HEK293 (cell line): ENCODE results near the gene ERAL1.

Experiments used
- CTCF ChIA-PET: fragments of 350-600 bp; formaldehyde crosslinking; extraction: SDS; loops from one replicate; lab custom pipeline; 2021; ENCODE audit warnings: antibody characterized with exemption; lab: Yijun Ruan, JAX
- POLR2A ChIA-PET: fragments of 300-600 bp; formaldehyde crosslinking; extraction: SDS; loops from one replicate; lab custom pipeline; 2020; ENCODE audit warnings: antibody characterized with exemption, inconsistent platforms; lab: Yijun Ruan, JAX
- H3K27ac ChIP-seq: fragments of 200-500 bp; sonication (Bioruptor generic); 2 replicates; pipeline ENCODE4 v1.5.1; 2014; ENCODE audit warnings: low read depth, low read length, control low read depth, inconsistent platforms; ENCODE audit errors: extremely low read depth
- H3K36me3 ChIP-seq, 2 experiments: fragments of 200-500 bp in 1 of 2; sonication (Bioruptor generic) in 1 of 2; 1 replicate in 1 of 2; 2 replicates in 1 of 2; pipeline ENCODE4 v1.5.1; 2014 to 2017; ENCODE audit warnings: inconsistent platforms in 2 of 2, low read length in 2 of 2; ENCODE audit not compliant: control insufficient read depth in 2 of 2, insufficient read depth in 1 of 2
- H3K4me1 ChIP-seq: fragments of 200-500 bp; sonication (Bioruptor generic); 2 replicates; pipeline ENCODE4 v1.5.1; 2014; ENCODE audit warnings: mild to moderate bottlenecking, low read length, inconsistent platforms; ENCODE audit not compliant: control insufficient read depth, insufficient read depth
- H3K4me3 ChIP-seq: 2 replicates; pipeline ENCODE4 v1.5.1; 2011; ENCODE audit warnings: low read depth, mild to moderate bottlenecking, control low read depth, low read length, moderate library complexity
- H3K9me3 ChIP-seq: fragments of 200-500 bp; sonication (Bioruptor generic); 2 replicates; pipeline ENCODE4 v1.5.1; 2014; ENCODE audit warnings: low read depth, low read length, inconsistent platforms; ENCODE audit not compliant: control insufficient read depth, insufficient read depth
- GLIS1 ChIP-seq: fragments of 450-650 bp; formaldehyde crosslinking; IDR thresholded peaks from 2 replicates; pipeline ENCODE4 v1.5.1; 2016; ENCODE audit warnings: missing biosample characterization, missing genetic modification characterization
- ZNF10 ChIP-seq: fragments of 450-650 bp; formaldehyde crosslinking; IDR thresholded peaks from 2 replicates; pipeline ENCODE4 v1.5.1; 2017; ENCODE audit warnings: missing biosample characterization, missing genetic modification characterization
- ZNF138 ChIP-seq: fragments of 450-650 bp; formaldehyde crosslinking; IDR thresholded peaks from 2 replicates; pipeline ENCODE4 v1.5.1; 2016; ENCODE audit warnings: missing biosample characterization, missing genetic modification characterization, borderline replicate concordance
- ZNF174 ChIP-seq: fragments of 450-650 bp; formaldehyde crosslinking; IDR thresholded peaks from 2 replicates; pipeline ENCODE4 v1.5.0; 2017; ENCODE audit warnings: missing biosample characterization, mild to moderate bottlenecking, missing genetic modification characterization
- ZNF350 ChIP-seq: fragments of 450-650 bp; formaldehyde crosslinking; IDR thresholded peaks from 2 replicates; pipeline ENCODE4 v1.5.0; 2017; ENCODE audit warnings: missing biosample characterization, mild to moderate bottlenecking, missing genetic modification characterization
- ZNF354C ChIP-seq: fragments of 450-650 bp; formaldehyde crosslinking; IDR thresholded peaks from 2 replicates; pipeline ENCODE4 v1.5.1; 2016; ENCODE audit warnings: missing biosample characterization, missing genetic modification characterization, low read depth, borderline replicate concordance
- ZNF48 ChIP-seq: fragments of 450-650 bp; formaldehyde crosslinking; IDR thresholded peaks from 2 replicates; pipeline ENCODE4 v1.5.1; 2016; ENCODE audit warnings: missing biosample characterization, missing genetic modification characterization
- ZNF600 ChIP-seq: fragments of 450-650 bp; formaldehyde crosslinking; IDR thresholded peaks from 2 replicates; pipeline ENCODE4 v1.5.1; 2016; ENCODE audit warnings: missing biosample characterization, missing genetic modification characterization
- ZNF626 ChIP-seq: fragments of 450-650 bp; sonication (Bioruptor Pico); formaldehyde crosslinking; IDR thresholded peaks from 2 replicates; pipeline ENCODE4 v1.5.1; 2018; ENCODE audit warnings: missing biosample characterization, missing genetic modification characterization, inconsistent platforms
- ZNF677 ChIP-seq: fragments of 450-650 bp; IDR thresholded peaks from 2 replicates; pipeline ENCODE4 v1.5.0; 2018; ENCODE audit warnings: missing biosample characterization, mild to moderate bottlenecking, missing genetic modification characterization, moderate library complexity
- ZSCAN23 ChIP-seq: fragments of 450-650 bp; formaldehyde crosslinking; IDR thresholded peaks from 2 replicates; pipeline ENCODE4 v1.5.1; 2016; ENCODE audit warnings: missing biosample characterization, missing genetic modification characterization
- TF ChIP-seq, protein P1 (sequence below): sonication (generic); formaldehyde crosslinking; IDR thresholded peaks from 2 replicates; pipeline ENCODE4 v1.8.1; 2022; ENCODE audit warnings: mild to moderate bottlenecking, moderate library complexity, missing genetic modification reagents
- TF ChIP-seq, protein P2 (sequence below): fragments of 450-650 bp; formaldehyde crosslinking; IDR thresholded peaks from 2 replicates; pipeline ENCODE4 v1.5.1; 2016; ENCODE audit warnings: missing biosample characterization, missing genetic modification characterization
- TF ChIP-seq, protein P3 (sequence below): fragments of 450-650 bp; formaldehyde crosslinking; IDR thresholded peaks from 2 replicates; pipeline ENCODE4 v1.5.1; 2017; ENCODE audit warnings: missing biosample characterization, missing genetic modification characterization

Gene ERAL1

DNA sequence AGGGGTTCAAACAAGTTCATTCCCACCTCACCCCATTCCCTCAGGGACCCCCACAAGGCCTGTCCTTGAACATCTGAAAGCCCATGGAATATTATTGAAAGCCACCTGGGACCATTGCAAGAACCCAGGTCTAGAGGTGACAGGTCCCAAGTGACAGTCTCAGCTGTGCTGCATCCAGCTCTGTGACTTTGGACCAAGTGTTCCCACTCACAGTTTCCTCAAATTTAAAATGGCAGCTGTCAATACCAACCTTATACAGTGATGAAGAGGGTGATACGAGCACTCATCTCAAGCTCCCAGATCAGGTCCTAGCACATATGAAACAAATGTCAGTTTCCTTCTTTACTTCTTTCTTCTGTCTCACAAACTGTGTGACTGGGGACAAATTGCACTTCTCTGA lies 9.1 kb downstream of the ERAL1 start (continued):
- no peak for TF ChIP-seq ZNF48 (tag by site-specific recombination)
- TF ChIP-seq ZNF174 (tag by site-specific recombination), result no peak
- no peak for TF ChIP-seq ZNF138 (tag by site-specific recombination)

DNA sequence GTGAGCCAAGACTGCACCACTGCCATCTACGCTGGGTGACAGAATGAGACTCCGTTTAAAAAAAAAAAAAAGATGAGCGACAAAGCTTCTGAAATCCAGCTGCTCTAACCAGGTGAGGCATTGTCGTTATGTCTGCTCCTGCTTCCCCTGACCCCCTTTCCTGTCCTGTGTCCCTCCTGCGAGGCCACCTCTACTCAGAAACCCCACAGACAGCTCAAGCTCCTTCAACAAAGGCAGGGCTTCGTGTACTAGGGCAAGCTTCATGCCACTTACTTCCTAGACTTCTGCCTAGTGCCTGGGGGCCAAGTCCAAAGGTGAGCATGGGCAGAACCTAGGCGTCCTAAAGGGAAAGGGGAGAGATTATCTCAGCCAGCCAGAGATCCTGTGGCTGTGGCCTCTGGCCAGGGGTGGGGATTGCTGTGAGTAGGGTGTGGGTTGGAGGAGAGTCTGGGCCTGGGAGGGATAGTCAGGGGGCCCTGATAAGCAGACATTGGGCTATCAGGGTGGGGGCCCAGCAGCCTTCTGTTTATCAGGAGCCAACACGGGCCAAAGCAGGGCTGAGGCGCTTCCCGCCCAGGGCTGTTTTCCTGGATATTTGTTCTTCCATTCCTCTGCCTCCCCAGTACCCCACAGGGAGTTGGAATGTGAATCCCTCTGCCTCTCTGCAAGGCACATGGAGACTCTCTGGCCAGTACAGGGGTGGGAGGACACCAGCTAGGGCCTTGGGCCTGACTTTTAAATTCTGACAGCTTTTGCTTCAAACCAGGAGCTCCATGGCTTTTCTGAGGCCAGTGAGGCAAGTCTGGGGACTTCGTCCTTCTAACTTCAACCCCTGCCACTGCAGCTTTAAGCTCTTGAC lies 10.4 kb downstream of the ERAL1 start:
- peaks cover 0 to 14% of the 10 kb centered on the region in 2 experiments; a peak in 1 of 3 replicates for H3K36me3 ChIP-seq
- CTCF ChIA-PET, result interaction anchor here (0.7 to 4.7 kb wide), 4 partner anchors 16 to 102 kb away, joined by 3 to 23 read pairs (median 5); no protein-coding TSS in a partner anchor
- no peaks in the 10 kb centered on the region for H3K4me1 ChIP-seq
- POLR2A ChIA-PET, result interaction anchor here (1.0 to 1.3 kb wide), 2 partner anchors 28 to 146 kb away, joined by 3 to 6 read pairs; partner anchors contain the start of gene RPL23A
- H3K27ac ChIP-seq, result no peak overlapping the region
- no peak overlapping the region for H3K4me3 ChIP-seq
- H3K9me3 ChIP-seq, result no peaks in the 10 kb centered on the region
- TF ChIP-seq ZNF677 (tag by site-specific recombination) (no peak), ZNF354C (tag by site-specific recombination) (no peak), ZNF600 (tag by site-specific recombination) (0 out of 2 replicates have a peak, but pooled peaks have one; percentile 52), ZSCAN23 (tag by site-specific recombination) (no peak), ZNF10 (tag by site-specific recombination) (no peak), GLIS1 (tag by site-specific recombination) (peak; percentile 72), ZNF626 (tag by site-specific recombination) (no peak), ZNF350 (no peak)
- TF ChIP-seq, protein P1, sequence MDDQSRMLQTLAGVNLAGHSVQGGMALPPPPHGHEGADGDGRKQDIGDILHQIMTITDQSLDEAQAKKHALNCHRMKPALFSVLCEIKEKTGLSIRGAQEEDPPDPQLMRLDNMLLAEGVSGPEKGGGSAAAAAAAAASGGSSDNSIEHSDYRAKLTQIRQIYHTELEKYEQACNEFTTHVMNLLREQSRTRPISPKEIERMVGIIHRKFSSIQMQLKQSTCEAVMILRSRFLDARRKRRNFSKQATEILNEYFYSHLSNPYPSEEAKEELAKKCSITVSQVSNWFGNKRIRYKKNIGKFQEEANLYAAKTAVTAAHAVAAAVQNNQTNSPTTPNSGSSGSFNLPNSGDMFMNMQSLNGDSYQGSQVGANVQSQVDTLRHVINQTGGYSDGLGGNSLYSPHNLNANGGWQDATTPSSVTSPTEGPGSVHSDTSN (CRISPR knock-in tag), result no peak
- TF ChIP-seq, protein P2, sequence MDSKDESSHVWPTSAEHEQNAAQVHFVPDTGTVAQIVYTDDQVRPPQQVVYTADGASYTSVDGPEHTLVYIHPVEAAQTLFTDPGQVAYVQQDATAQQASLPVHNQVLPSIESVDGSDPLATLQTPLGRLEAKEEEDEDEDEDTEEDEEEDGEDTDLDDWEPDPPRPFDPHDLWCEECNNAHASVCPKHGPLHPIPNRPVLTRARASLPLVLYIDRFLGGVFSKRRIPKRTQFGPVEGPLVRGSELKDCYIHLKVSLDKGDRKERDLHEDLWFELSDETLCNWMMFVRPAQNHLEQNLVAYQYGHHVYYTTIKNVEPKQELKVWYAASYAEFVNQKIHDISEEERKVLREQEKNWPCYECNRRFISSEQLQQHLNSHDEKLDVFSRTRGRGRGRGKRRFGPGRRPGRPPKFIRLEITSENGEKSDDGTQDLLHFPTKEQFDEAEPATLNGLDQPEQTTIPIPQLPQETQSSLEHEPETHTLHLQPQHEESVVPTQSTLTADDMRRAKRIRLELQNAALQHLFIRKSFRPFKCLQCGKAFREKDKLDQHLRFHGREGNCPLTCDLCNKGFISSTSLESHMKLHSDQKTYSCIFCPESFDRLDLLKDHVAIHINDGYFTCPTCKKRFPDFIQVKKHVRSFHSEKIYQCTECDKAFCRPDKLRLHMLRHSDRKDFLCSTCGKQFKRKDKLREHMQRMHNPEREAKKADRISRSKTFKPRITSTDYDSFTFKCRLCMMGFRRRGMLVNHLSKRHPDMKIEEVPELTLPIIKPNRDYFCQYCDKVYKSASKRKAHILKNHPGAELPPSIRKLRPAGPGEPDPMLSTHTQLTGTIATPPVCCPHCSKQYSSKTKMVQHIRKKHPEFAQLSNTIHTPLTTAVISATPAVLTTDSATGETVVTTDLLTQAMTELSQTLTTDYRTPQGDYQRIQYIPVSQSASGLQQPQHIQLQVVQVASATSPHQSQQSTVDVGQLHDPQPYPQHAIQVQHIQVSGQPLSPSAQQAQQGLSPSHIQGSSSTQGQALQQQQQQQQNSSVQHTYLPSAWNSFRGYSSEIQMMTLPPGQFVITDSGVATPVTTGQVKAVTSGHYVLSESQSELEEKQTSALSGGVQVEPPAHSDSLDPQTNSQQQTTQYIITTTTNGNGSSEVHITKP, result peak; percentile 57; the same call in 1 of the 2 replicates
- TF ChIP-seq, protein P3, sequence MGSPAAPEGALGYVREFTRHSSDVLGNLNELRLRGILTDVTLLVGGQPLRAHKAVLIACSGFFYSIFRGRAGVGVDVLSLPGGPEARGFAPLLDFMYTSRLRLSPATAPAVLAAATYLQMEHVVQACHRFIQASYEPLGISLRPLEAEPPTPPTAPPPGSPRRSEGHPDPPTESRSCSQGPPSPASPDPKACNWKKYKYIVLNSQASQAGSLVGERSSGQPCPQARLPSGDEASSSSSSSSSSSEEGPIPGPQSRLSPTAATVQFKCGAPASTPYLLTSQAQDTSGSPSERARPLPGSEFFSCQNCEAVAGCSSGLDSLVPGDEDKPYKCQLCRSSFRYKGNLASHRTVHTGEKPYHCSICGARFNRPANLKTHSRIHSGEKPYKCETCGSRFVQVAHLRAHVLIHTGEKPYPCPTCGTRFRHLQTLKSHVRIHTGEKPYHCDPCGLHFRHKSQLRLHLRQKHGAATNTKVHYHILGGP (tag by site-specific recombination), result no peak
- TF ChIP-seq, all 188 proteins: peak for 3
